ENCODE results near the gene PAK5. TPM values are rescaled to one million over a fixed set of nuclear protein-coding genes. Genes with fewer than 3 reads are reported as not detected.

Gene PAK5
- total and polyA plus RNA-seq, 10 donors, result not detected

DNA sequence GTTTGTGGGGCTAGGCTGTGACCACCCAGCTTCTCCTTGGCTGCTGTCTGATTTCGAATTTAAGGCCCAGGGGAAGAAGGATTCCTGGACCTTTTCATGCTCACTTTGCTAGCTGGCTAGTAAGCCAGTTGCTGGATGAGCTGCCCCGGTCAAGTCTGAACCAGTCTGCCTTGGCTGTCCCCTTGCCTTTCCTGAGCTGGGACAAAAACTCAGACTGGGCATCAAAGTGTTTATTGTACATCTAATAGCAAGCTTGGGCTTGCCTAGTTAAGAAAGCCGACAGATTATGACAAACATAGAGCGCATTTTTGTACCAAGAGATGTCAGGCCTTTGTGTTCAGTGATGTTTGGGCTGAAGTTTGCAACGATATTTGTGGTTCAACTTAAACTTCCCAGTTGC lies 750 bp upstream of the PAK5 start:
- TF ChIP-seq POLR2A (IDR thresholded peaks at IDR 0.05), result no peak
- peaks cover 0 to 57% (median 21%) of the 10 kb centered on the region in 7 donors for H3K27me3 ChIP-seq (replicated peaks in 1 of 7)
- 76 to 85% (median 77%) methylated on average over 5 of the region's 5 CpGs for WGBS, 5 donors

DNA sequence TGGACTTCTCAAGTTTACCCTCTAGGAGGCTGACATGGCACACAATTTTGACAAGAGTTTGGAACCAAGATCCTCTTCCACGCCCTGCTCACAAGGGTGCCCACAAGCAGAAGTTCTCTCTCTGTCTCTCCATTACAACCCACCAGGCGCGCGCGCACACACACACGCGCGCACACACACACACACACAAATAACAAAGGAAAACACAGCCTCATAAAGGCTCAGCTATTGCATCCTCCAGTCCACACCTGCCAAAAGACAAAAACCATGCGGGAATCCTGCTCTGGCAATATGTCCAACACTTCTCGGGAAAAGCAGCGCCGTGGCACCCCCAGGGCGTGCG lies 870 bp downstream of the PAK5 start:
- DNase-seq, result no peak

More for the DNA sequence above, 750 bp upstream of the PAK5 start:
- H3K4me1 ChIP-seq, result peaks cover 0 to 7% (median 0%) of the 10 kb centered on the region in 6 donors
- H3K4me3 ChIP-seq, result no peak overlapping the region
- no peak overlapping the region for H3K27ac ChIP-seq
- intact Hi-C loops (cut with DNase I; ENCODE audit: low total_unique reads), result no loop called here
- DNase-seq, result no peak
- H3K36me3 ChIP-seq, result no peaks in the 10 kb centered on the region
- H3K9me3 ChIP-seq, result peaks cover 0 to 16% (median 12%) of the 10 kb centered on the region in 8 donors

DNA sequence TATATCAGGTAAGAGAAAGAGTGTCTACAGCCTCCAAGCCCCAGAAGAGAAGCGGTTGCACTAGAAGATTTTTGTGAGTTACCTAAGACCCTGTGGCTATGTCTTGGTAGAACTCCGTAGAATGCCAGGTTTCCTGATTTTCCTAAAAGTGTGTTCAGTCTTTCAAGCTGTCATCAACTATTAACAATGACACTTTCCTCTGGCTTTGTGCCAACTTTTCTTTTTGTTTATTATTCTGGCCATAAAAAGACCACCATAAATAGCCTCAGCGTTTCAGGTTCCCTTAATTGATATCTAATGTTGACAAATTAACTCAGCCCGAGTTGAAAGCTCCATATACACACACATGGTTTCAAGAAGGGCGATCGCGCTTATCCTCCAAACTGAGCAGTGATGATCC lies 1.2 kb downstream of the PAK5 start:
- WGBS, 5 donors, result 35 to 53% (median 49%) methylated on average over 7 of the region's 7 CpGs
- no peak overlapping the region for H3K4me3 ChIP-seq
- DNase-seq, result no peak
- peaks cover 0 to 57% (median 21%) of the 10 kb centered on the region in 7 donors for H3K27me3 ChIP-seq (replicated peaks in 1 of 7)
- intact Hi-C loops (cut with DNase I; ENCODE audit: low total_unique reads), result no loop called here
- H3K27ac ChIP-seq, result no peak overlapping the region
- H3K4me1 ChIP-seq, result peaks cover 0 to 7% (median 0%) of the 10 kb centered on the region in 6 donors
- TF ChIP-seq POLR2A (IDR thresholded peaks at IDR 0.05) (no peak), POLR2AphosphoS5 (IDR thresholded peaks at IDR 0.05) (no peak)
- TF ChIP-seq, protein P1, sequence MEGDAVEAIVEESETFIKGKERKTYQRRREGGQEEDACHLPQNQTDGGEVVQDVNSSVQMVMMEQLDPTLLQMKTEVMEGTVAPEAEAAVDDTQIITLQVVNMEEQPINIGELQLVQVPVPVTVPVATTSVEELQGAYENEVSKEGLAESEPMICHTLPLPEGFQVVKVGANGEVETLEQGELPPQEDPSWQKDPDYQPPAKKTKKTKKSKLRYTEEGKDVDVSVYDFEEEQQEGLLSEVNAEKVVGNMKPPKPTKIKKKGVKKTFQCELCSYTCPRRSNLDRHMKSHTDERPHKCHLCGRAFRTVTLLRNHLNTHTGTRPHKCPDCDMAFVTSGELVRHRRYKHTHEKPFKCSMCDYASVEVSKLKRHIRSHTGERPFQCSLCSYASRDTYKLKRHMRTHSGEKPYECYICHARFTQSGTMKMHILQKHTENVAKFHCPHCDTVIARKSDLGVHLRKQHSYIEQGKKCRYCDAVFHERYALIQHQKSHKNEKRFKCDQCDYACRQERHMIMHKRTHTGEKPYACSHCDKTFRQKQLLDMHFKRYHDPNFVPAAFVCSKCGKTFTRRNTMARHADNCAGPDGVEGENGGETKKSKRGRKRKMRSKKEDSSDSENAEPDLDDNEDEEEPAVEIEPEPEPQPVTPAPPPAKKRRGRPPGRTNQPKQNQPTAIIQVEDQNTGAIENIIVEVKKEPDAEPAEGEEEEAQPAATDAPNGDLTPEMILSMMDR (IDR thresholded peaks at IDR 0.05 in 8 of 11, conservative IDR thresholded peaks at IDR 0.05 in 3 of 11), result no peak
- no peaks in the 10 kb centered on the region for H3K36me3 ChIP-seq
- peaks cover 0 to 12% (median 11%) of the 10 kb centered on the region in 8 donors for H3K9me3 ChIP-seq

More for the DNA sequence above, 870 bp downstream of the PAK5 start:
- H3K4me3 ChIP-seq, result no peak overlapping the region
- peaks cover 0 to 15% (median 12%) of the 10 kb centered on the region in 8 donors for H3K9me3 ChIP-seq
- no peaks in the 10 kb centered on the region for H3K36me3 ChIP-seq
- H3K27me3 ChIP-seq (replicated peaks in 1 of 7), result peaks cover 0 to 57% (median 21%) of the 10 kb centered on the region in 7 donors
- WGBS, 5 donors, result 8 to 16% (median 13%) methylated on average over 14 of the region's 14 CpGs
- intact Hi-C loops (cut with DNase I; ENCODE audit: low total_unique reads), result no loop called here
- no peak overlapping the region for H3K27ac ChIP-seq
- H3K4me1 ChIP-seq, result peaks cover 0 to 7% (median 0%) of the 10 kb centered on the region in 6 donors
- TF ChIP-seq POLR2A (IDR thresholded peaks at IDR 0.05) (no peak), POLR2AphosphoS5 (IDR thresholded peaks at IDR 0.05) (no peak)
- TF ChIP-seq, protein P1 (IDR thresholded peaks at IDR 0.05 in 8 of 11, conservative IDR thresholded peaks at IDR 0.05 in 3 of 11), result no peak

DNA sequence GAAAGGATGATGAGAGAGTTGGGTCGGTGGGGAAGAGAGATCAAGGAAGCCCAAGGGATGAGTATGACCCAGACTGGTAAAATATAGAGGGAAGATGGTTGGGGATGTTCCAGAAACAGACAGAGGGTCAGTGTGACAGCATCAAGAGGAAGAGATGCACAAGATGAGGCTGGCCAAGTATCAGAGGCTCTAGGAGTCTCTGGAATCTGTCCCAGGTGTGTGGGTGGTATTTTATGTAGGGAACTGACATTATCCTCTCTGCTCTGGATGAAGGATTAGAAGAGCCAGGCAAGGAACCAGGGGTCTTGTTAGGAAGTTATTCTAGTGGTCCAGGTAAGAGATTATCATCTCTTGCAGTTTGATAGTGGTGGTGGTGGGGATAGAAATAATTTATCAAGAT lies 3.6 kb downstream of the PAK5 start:
- H3K27me3 ChIP-seq (replicated peaks in 1 of 7), result peaks cover 0 to 49% (median 21%) of the 10 kb centered on the region in 7 donors
- DNase-seq, result no peak
- H3K36me3 ChIP-seq, result no peaks in the 10 kb centered on the region
- 49 to 68% (median 61%) methylated on average over 1 of the region's 1 CpG for WGBS, 5 donors
- H3K4me1 ChIP-seq, result peaks cover 0 to 7% (median 0%) of the 10 kb centered on the region in 6 donors
- H3K9me3 ChIP-seq, result no peaks in the 10 kb centered on the region
- no peak for TF ChIP-seq POLR2AphosphoS5 (IDR thresholded peaks at IDR 0.05)
- TF ChIP-seq, protein P1 (IDR thresholded peaks at IDR 0.05 in 8 of 11, conservative IDR thresholded peaks at IDR 0.05 in 3 of 11), result no peak
- TF ChIP-seq POLR2A (IDR thresholded peaks at IDR 0.05), result no peak
- intact Hi-C loops (cut with DNase I; ENCODE audit: low total_unique reads), result no loop called here
- H3K4me3 ChIP-seq, result no peak overlapping the region
- no peak overlapping the region for H3K27ac ChIP-seq

DNA sequence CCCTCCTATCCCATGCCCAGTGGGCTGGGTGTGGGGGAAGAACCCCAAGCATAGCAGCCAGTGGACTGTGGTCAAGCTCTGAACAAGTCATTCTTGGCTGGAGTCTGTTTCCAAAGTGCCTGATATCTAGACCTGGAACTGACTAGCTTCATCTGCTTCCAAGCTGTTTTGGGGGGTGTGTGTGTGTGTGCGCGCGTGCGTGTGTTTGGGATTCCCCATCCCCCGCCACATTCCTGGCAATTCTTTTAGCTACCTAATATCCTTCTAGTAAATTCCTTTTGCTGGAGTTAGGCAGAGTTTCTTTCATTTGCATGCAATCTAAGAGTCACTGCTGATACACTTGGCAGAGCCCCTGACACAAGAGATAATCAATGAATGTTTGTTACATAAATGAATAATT lies 7.8 kb downstream of the PAK5 start:
- intact Hi-C loops (cut with DNase I; ENCODE audit: low total_unique reads), result no loop called here
- no peak for DNase-seq
- WGBS, 5 donors, result 82 to 97% (median 92%) methylated on average over 5 of the region's 5 CpGs

More for the DNA sequence above, 7.8 kb downstream of the PAK5 start:
- H3K27ac ChIP-seq, result no peak overlapping the region
- no peak overlapping the region for H3K4me3 ChIP-seq
- peaks cover 0 to 8% (median 0%) of the 10 kb centered on the region in 7 donors for H3K27me3 ChIP-seq (replicated peaks in 1 of 7)
- no peaks in the 10 kb centered on the region for H3K36me3 ChIP-seq
- TF ChIP-seq POLR2A (IDR thresholded peaks at IDR 0.05) (no peak), POLR2AphosphoS5 (IDR thresholded peaks at IDR 0.05) (no peak)
- TF ChIP-seq, protein P1 (IDR thresholded peaks at IDR 0.05 in 8 of 11, conservative IDR thresholded peaks at IDR 0.05 in 3 of 11), result no peak
- no peaks in the 10 kb centered on the region for H3K4me1 ChIP-seq
- no peaks in the 10 kb centered on the region for H3K9me3 ChIP-seq

Data from spleen (tissue), 11 donors.